Heart left ventricle (tissue), 16 donors: Measurements from ENCODE around the gene FANCG. TPM values are rescaled to one million over a fixed set of nuclear protein-coding genes. Genes with fewer than 3 reads are reported as not detected.

Experiments used
- ATAC-seq, 4 donors: fragments of 200-7000 bp; cut with Tn5 transposase; one replicate each; pipeline ENCODE4 v1.9.1; 2020 to 2022; ENCODE audit warnings: moderate library complexity in 4 of 4, mild to moderate bottlenecking in 3 of 4, moderate number of reproducible peaks in 1 of 4
- DNase-seq, 5 donors: peaks; one replicate each; pipeline ENCODE4 v3.0.0-alpha.2; 2020
- H3K27ac ChIP-seq, 12 donors: fragments of 200-600 bp; sonication (generic) in 4 of 12; one replicate each; pipeline versions ENCODE4 v1.5.0 to v1.8.0; 2016 to 2022; ENCODE audit warnings: mild to moderate bottlenecking in 2 of 12
- H3K27me3 ChIP-seq, 9 donors: fragments of 200-600 bp; sonication (generic) in 2 of 9; one replicate each; pipeline versions ENCODE4 v1.5.1 to v1.8.0; 2016 to 2022; ENCODE audit warnings: mild to moderate bottlenecking in 3 of 9
- H3K36me3 ChIP-seq, 9 donors: fragments of 200-600 bp; sonication (generic) in 2 of 9; one replicate each; pipeline versions ENCODE4 v1.5.0 to v1.8.0; 2018 to 2022; ENCODE audit warnings: mild to moderate bottlenecking in 2 of 9
- H3K4me1 ChIP-seq, 12 donors: fragments of 200-600 bp; sonication (generic) in 4 of 12; one replicate each; pipeline versions ENCODE4 v1.5.0 to v1.8.0; 2016 to 2022; ENCODE audit warnings: mild to moderate bottlenecking in 3 of 12
- H3K4me3 ChIP-seq, 12 donors: fragments of 200-600 bp; sonication (generic) in 4 of 12; one replicate each; pipeline versions ENCODE4 v1.5.0 to v1.8.0; 2017 to 2022; ENCODE audit warnings: mild to moderate bottlenecking in 9 of 12, moderate library complexity in 4 of 12
- H3K9me3 ChIP-seq, 12 donors: fragments of 200-600 bp; sonication (generic) in 4 of 12; one replicate each; pipeline versions ENCODE4 v1.5.0 to v1.8.0; 2016 to 2022; ENCODE audit warnings: mild to moderate bottlenecking in 1 of 12
- CTCF ChIP-seq, 12 donors: fragments of 200-600 bp; sonication (generic) in 4 of 12; IDR thresholded peaks; one replicate each; pipeline versions ENCODE4 v1.5.0 to v1.8.0; 2018 to 2022; ENCODE audit warnings: antibody characterized with exemption in 12 of 12, mild to moderate bottlenecking in 5 of 12
- POLR2A ChIP-seq, 2 donors: fragments of 450-650 bp; IDR thresholded peaks; one replicate each; pipeline ENCODE4 v1.6.1; 2017; ENCODE audit warnings: antibody characterized with exemption in 2 of 2, mild to moderate bottlenecking in 2 of 2, moderate library complexity in 2 of 2
- WGBS, 4 donors: extraction: QIAGEN DNeasy Blood & Tissue Kit in 2 of 4; methylation state at CpG; one replicate each; pipeline versions ENCODE4 v1.1.5 to v1.1.7; 2013 to 2018; 5-methylcytosine and 5-hydroxymethylcytosine counted together
- intact Hi-C, 10 donors: fragments of 100-400 bp; cut with DNase I; formaldehyde crosslinking; loops; one replicate each; pipeline versions ENCODE4 v1.11.1 to v1.14.2; 2022
- polyA plus RNA-seq, 2 donors: library from polyadenylated mRNA; stranded (reverse); fragments of 200-250 nt; gene quantifications; one replicate each; pipeline ENCODE4 v1.2.3, GENCODE V29; 2013
- total RNA-seq, 9 donors: library from RNA; depleted of rRNA in 2 of 9; stranded (reverse); fragments of >200 nt in 2 of 9; fragmentation: NEBNext Ultra II Directional in 3 of 9; extraction: Animal tissue kit (Norgen Biotek cat#: 25700) in 3 of 9; gene quantifications; one replicate each; pipeline versions ENCODE4 v1.1.0 to v1.2.4, GENCODE V29; 2016 to 2023
- donor health status: ischemic (EF 13 %, LVEDD 7.1; RV severe dilation, severe dysfunction).
- donor health status: healthy with polysubstance abuse.
- donor health status: DM: no; HTN: yes; CAD: no.
- donor health status: DM: no; HTN: no; CAD: no.
- donor health status: ischemic (EF 25% LVEDD 6.9; RV normal size, moderate dysfunction).
- donor health status: ischemic (EF 25% LVEDD 5.7; RV mildly dilated, moderate dysfunction).
- donor health status: healthy.
- donor health status: DM: yes; HTN: yes; CAD: no.
- donor health status: ischemic (EF 35%, LVEDD 5.7; RV mildly dilated, moderate dysfunction).
- donor health status: nonischemic (EF 11% LVEDD 7.7; RV severe dilation, severe dysfunction).
- donor health status: DM: yes; HTN: yes; CAD: no.
- donor health status: PGD.
- donor health status: ischemic (EF 29% LVEDD 5.4; RV normal size, mild dysfunction).
- donor health status: nonischemic (EF 23%, LVEDD 6.1; RV moderate dilation, normal function).

The FANCG gene
- total and polyA plus RNA-seq, 11 donors = 0.71 to 11.8 (median 2.9) TPM

GRCh38 chr9:35096035-35096849 is 16.5 kb upstream of the FANCG start, which contains the start of gene PIGO:
TSS of gene PIGO (minus strand) at chr9:35096591. CDS start at chr9:35095565, 1,026 bp downstream.
- no peaks in the 10 kb centered on the region for H3K27me3 ChIP-seq
- DNase-seq (peak; percentile 88 to 95 (median 91)), ATAC-seq (peak; percentile 73 to 96 (median 94))
- intact Hi-C loops = loop anchor here (1.0 to 5.0 kb wide), 7 partner anchors 16 to 334 kb away; partner anchors contain the start of gene VCP (in 1 of the 10)
- H3K27ac ChIP-seq = peak within 1 kb of the TSS; percentile 86 to 99 (median 96)
- H3K4me1 ChIP-seq = peaks cover 0 to 16% (median 9%) of the 10 kb centered on the region in 12 donors
- 0 to 1% (median 1%) methylated on average over 43 to 53 of the region's 53 CpGs for WGBS, 4 donors
- peak; percentile 57 to 79 (median 74) for TF ChIP-seq CTCF (IDR thresholded peaks at IDR 0.05)
- peak in 1 of 2 donors; percentile 37 for TF ChIP-seq POLR2A (IDR thresholded peaks at IDR 0.05)
- H3K36me3 ChIP-seq = peaks cover 0 to 53% (median 48%) of the 10 kb centered on the region in 9 donors
- H3K9me3 ChIP-seq = no peaks in the 10 kb centered on the region
- H3K4me3 ChIP-seq = peak within 1 kb of the TSS; percentile 53 to 100 (median 90)

GRCh38 chr9:35091536-35091935 is 11.8 kb upstream of the FANCG start:
- WGBS, 4 donors = 88 to 95% (median 94%) methylated on average over 3 to 17 of the region's 17 CpGs
- Histone ChIP-seq H3K27me3 (no peaks in the 10 kb centered on the region), H3K4me1 (peaks cover 0 to 13% (median 9%) of the 10 kb centered on the region in 12 donors), H3K9me3 (no peaks in the 10 kb centered on the region), H3K36me3 (peaks cover 2 to 80% (median 64%) of the 10 kb centered on the region in 9 donors), H3K4me3 (no peak overlapping the region), H3K27ac (no peak overlapping the region)
- no peak for DNase-seq
- no peak for ATAC-seq
- TF ChIP-seq POLR2A (IDR thresholded peaks at IDR 0.05) (no peak), CTCF (IDR thresholded peaks at IDR 0.05) (no peak)
- intact Hi-C loops = no loop called here

GRCh38 chr9:35089434-35089833 is 9.7 kb upstream of the FANCG start:
- intact Hi-C loops = no loop called here
- Histone ChIP-seq H3K9me3 (no peaks in the 10 kb centered on the region), H3K27ac (no peak overlapping the region), H3K4me1 (no peaks in the 10 kb centered on the region), H3K27me3 (no peaks in the 10 kb centered on the region), H3K36me3 (peaks cover 2 to 96% (median 67%) of the 10 kb centered on the region in 9 donors), H3K4me3 (no peak overlapping the region)
- 76 to 98% (median 96%) methylated on average over 2 of the region's 2 CpGs for WGBS, 4 donors
- no peak for ATAC-seq
- TF ChIP-seq CTCF (IDR thresholded peaks at IDR 0.05) (no peak), POLR2A (IDR thresholded peaks at IDR 0.05) (no peak)
- no peak for DNase-seq

GRCh38 chr9:35085078-35085477 is 5.3 kb upstream of the FANCG start:
- WGBS, 4 donors = 78 to 91% (median 89%) methylated on average over 2 of the region's 2 CpGs
- no peak for DNase-seq
- no peak for ATAC-seq
- intact Hi-C loops = no loop called here
- H3K27me3 ChIP-seq = no peaks in the 10 kb centered on the region
- H3K9me3 ChIP-seq = no peaks in the 10 kb centered on the region
- peaks cover 1 to 52% (median 28%) of the 10 kb centered on the region in 9 donors for H3K36me3 ChIP-seq
- H3K4me1 ChIP-seq = peaks cover 0 to 8% (median 1%) of the 10 kb centered on the region in 12 donors
- no peak overlapping the region for H3K27ac ChIP-seq
- no peak for TF ChIP-seq POLR2A (IDR thresholded peaks at IDR 0.05)
- no peak for TF ChIP-seq CTCF (IDR thresholded peaks at IDR 0.05)
- no peak overlapping the region for H3K4me3 ChIP-seq
